Peyer's patch (tissue), 4 donors: ENCODE measurements around the gene DDB1. TPM values are rescaled to one million over a fixed set of nuclear protein-coding genes. Genes with fewer than 3 reads are reported as not detected.

Experiments used
- DNase-seq, 3 donors: peaks; one replicate each; pipeline ENCODE4 v3.0.0-alpha.2; 2017 to 2019
- H3K27ac ChIP-seq, 4 donors: fragments of 200-600 bp; sonication (generic); one replicate each; pipeline ENCODE4 v1.5.1; 2016 to 2019
- H3K27me3 ChIP-seq, 2 donors: fragments of 200-600 bp; sonication (generic); one replicate each; pipeline ENCODE4 v1.5.1; 2019
- H3K36me3 ChIP-seq, 3 donors: fragments of 200-600 bp; sonication (generic); one replicate each; pipeline ENCODE4 v1.5.1; 2016 to 2019
- H3K4me1 ChIP-seq, 4 donors: fragments of 200-600 bp; sonication (generic); one replicate each; pipeline ENCODE4 v1.5.1; 2016 to 2019
- H3K4me3 ChIP-seq, 4 donors: fragments of 200-600 bp; sonication (generic); 1 replicate in 3 of 4; 2 replicates in 1 of 4; pipeline ENCODE4 v1.5.1; 2016 to 2019; ENCODE audit warnings: mild to moderate bottlenecking in 1 of 4
- H3K9me3 ChIP-seq, 4 donors: fragments of 200-600 bp; sonication (generic); one replicate each; pipeline ENCODE4 v1.5.1; 2016 to 2019; ENCODE audit warnings: mild to moderate bottlenecking in 1 of 4
- CTCF ChIP-seq, 6 experiments: fragments of 450-650 bp in 4 of 6; fragments of 200-600 bp in 2 of 6; sonication (generic) in 1 of 6; IDR thresholded peaks; one replicate each; pipeline ENCODE4 v1.5.1; 2017 to 2019; ENCODE audit warnings: antibody characterized with exemption in 6 of 6, mild to moderate bottlenecking in 3 of 6, moderate library complexity in 1 of 6
- POLR2A ChIP-seq, 2 donors: fragments of 450-650 bp; IDR thresholded peaks; one replicate each; pipeline ENCODE4 v1.5.1; 2017; ENCODE audit warnings: antibody characterized with exemption in 2 of 2, mild to moderate bottlenecking in 2 of 2, moderate library complexity in 2 of 2
- total RNA-seq, 4 donors: library from RNA; depleted of rRNA; stranded (reverse); fragments of >200 nt; gene quantifications; one replicate each; pipeline ENCODE4 v1.1.0, GENCODE V29; 2016

DDB1 gene
- total RNA-seq, 4 donors from 2014 or later = 76.7 to 168 (median 136) TPM

GRCh38 chr11:61372659-61373420, 39.9 kb upstream of the DDB1 start:
- no peak for DNase-seq
- Histone ChIP-seq H3K27ac (no peak overlapping the region), H3K4me3 (no peak overlapping the region), H3K27me3 (no peaks in the 10 kb centered on the region), H3K4me1 (no peaks in the 10 kb centered on the region), H3K9me3 (no peaks in the 10 kb centered on the region), H3K36me3 (peaks cover 0 to 30% (median 0%) of the 10 kb centered on the region in 3 donors)
- no peak for TF ChIP-seq CTCF (IDR thresholded peaks at IDR 0.05)
- no peak for TF ChIP-seq POLR2A (IDR thresholded peaks at IDR 0.05)

GRCh38 chr11:61370349-61371005, 37.6 kb upstream of the DDB1 start:
- no peaks in the 10 kb centered on the region for H3K9me3 ChIP-seq
- no peaks in the 10 kb centered on the region for H3K27me3 ChIP-seq
- H3K27ac ChIP-seq = peak overlapping the region in 1 of 4 donors; percentile 12
- no peak overlapping the region for H3K4me3 ChIP-seq
- no peak for DNase-seq
- no peak for TF ChIP-seq POLR2A (IDR thresholded peaks at IDR 0.05)
- H3K4me1 ChIP-seq = peaks cover 0 to 6% (median 0%) of the 10 kb centered on the region in 4 donors
- peaks cover 0 to 54% (median 4%) of the 10 kb centered on the region in 3 donors for H3K36me3 ChIP-seq

GRCh38 chr11:61369372-61370348, 36.8 kb upstream of the DDB1 start:
- no peak for DNase-seq
- TF ChIP-seq POLR2A (IDR thresholded peaks at IDR 0.05) = no peak
- no peak for TF ChIP-seq CTCF (IDR thresholded peaks at IDR 0.05)
- Histone ChIP-seq H3K9me3 (no peaks in the 10 kb centered on the region), H3K4me1 (peaks cover 0 to 7% (median 0%) of the 10 kb centered on the region in 4 donors), H3K27ac (peak overlapping the region in 2 of 4 donors; percentile 12 to 14), H3K27me3 (no peaks in the 10 kb centered on the region), H3K36me3 (peaks cover 0 to 62% (median 4%) of the 10 kb centered on the region in 3 donors), H3K4me3 (no peak overlapping the region)

GRCh38 chr11:61368646-61369045, 35.7 kb upstream of the DDB1 start:
- no peak for TF ChIP-seq POLR2A (IDR thresholded peaks at IDR 0.05)
- no peak for TF ChIP-seq CTCF (IDR thresholded peaks at IDR 0.05)
- DNase-seq = no peak
- H3K4me1 ChIP-seq = peaks cover 0 to 7% (median 0%) of the 10 kb centered on the region in 4 donors
- no peak overlapping the region for H3K27ac ChIP-seq
- H3K27me3 ChIP-seq = no peaks in the 10 kb centered on the region
- no peak overlapping the region for H3K4me3 ChIP-seq
- no peaks in the 10 kb centered on the region for H3K9me3 ChIP-seq
- peaks cover 0 to 72% (median 4%) of the 10 kb centered on the region in 3 donors for H3K36me3 ChIP-seq

- no peaks in the 10 kb centered on the region for H3K9me3 ChIP-seq
- no peaks in the 10 kb centered on the region for H3K27me3 ChIP-seq
- H3K4me3 ChIP-seq = no peak overlapping the region
- peaks cover 0 to 72% (median 4%) of the 10 kb centered on the region in 3 donors for H3K36me3 ChIP-seq
- H3K27ac ChIP-seq = peak overlapping the region in 1 of 4 donors; percentile 3
- H3K4me1 ChIP-seq = peaks cover 0 to 16% (median 0%) of the 10 kb centered on the region in 4 donors
- DNase-seq = no peak
- TF ChIP-seq CTCF (IDR thresholded peaks at IDR 0.05) (no peak), POLR2A (IDR thresholded peaks at IDR 0.05) (no peak)
Measured at GRCh38 chr11:61367406-61367805, 34.5 kb upstream of the DDB1 start.
